Measurements from ENCODE around the gene TRMT11. TPM values are rescaled to one million over a fixed set of nuclear protein-coding genes. Genes with fewer than 3 reads are reported as not detected.

The TRMT11 gene
- total RNA-seq (2014; rRNA removed): 17.9 and 23.5 TPM in 2 replicates
- Bru-seq, nascent RNA: percentile 83 among the genes with signal in this experiment
- percentile 69 among the genes with signal in this experiment for BruChase-seq, experiment 1, labeled RNA remaining after a 6-hour chase
- BruChase-seq, experiment 2, labeled RNA remaining after a 2-hour chase: percentile 81 among the genes with signal in this experiment
- long read RNA-seq, transcript TRMT11-201 (13 exons, 1,565 nt): major isoform, 31 of 40 reads
- long read RNA-seq, partial matches to known transcripts: 0 of 40 reads
- long read RNA-seq, other reads (novel, unspliced or antisense): 9 of 40 reads

- Histone ChIP-seq H3K79me2 (ENCODE audit: low read length) (peaks cover 66% of the 10 kb centered on the region), H3K4me2 (ENCODE audit: low read length) (peak within 1 kb of the TSS; percentile 85), H3K9me2 (replicated peaks; ENCODE audit: low read length) (no peaks in the 10 kb centered on the region), H3K36me3 (ENCODE audit: low read depth, low read length) (no peaks in the 10 kb centered on the region), H2AFZ (ENCODE audit: low read length) (peak within 1 kb of the TSS; percentile 95), H3K4me1 (ENCODE audit: insufficient read depth, low read length) (peaks cover 43% of the 10 kb centered on the region), H3K27me3 (ENCODE audit: low read length) (no peaks in the 10 kb centered on the region), H3K9ac (ENCODE audit: low read length) (peak within 1 kb of the TSS; percentile 89), H3K9me3 (ENCODE audit: low read length) (no peaks in the 10 kb centered on the region), H3F3A (ENCODE audit: low read length, unreplicated experiment) (no peaks in the 10 kb centered on the region), H3K27ac (ENCODE audit: low read length) (peak within 1 kb of the TSS; percentile 62), H4K20me1 (ENCODE audit: low read length) (peaks cover 5% of the 10 kb centered on the region), H3K4me3 (ENCODE audit: low read length) (peak within 1 kb of the TSS; percentile 84)
- TF ChIP-seq EZH2 (IDR thresholded peaks at IDR 0.05; ENCODE audit: low read length, unreplicated experiment) (no peak), EZH2phosphoT487 (IDR thresholded peaks at IDR 0.05; ENCODE audit: borderline replicate concordance, low read length) (no peak), CTCF (conservative IDR thresholded peaks at IDR 0.05; ENCODE audit: low read depth, low read length) (no peak)
- TSS peak; percentile 75 for BruUV-seq (replicated peaks)
- intact Hi-C loops (cut with micrococcal nuclease): no loop called here
- ChIA-PET POLR2A (ENCODE audit: unreplicated experiment) (interaction anchor here (0.5 kb wide), 2 partner anchors 197 to 811 kb away, joined by 3 read pairs; no protein-coding TSS in a partner anchor), CTCF (interaction anchor here (0.7 kb wide), 1 partner anchor 30 kb away, joined by 3 read pairs; the partner anchor contains the start of gene HINT3)
- ATAC-seq (peak; percentile 92), DNase-seq (peak; percentile 90)
These were observed at the start of gene TRMT11 for GRCh38 chr6:125986301-125987025. Gene TRMT11 (plus strand): TSS chr6:125986540. CDS start chr6:125986551, 11 bp downstream.

GRCh38 chr6:125939026-125939425, 47.3 kb upstream of the TRMT11 start:
- Histone ChIP-seq H3K36me3 (ENCODE audit: low read depth, low read length) (no peaks in the 10 kb centered on the region), H2AFZ (ENCODE audit: low read length) (no peak overlapping the region), H3K4me3 (ENCODE audit: low read length) (no peak overlapping the region), H3K4me2 (ENCODE audit: low read length) (no peak overlapping the region), H3K27ac (ENCODE audit: low read length) (no peak overlapping the region), H3F3A (ENCODE audit: low read length, unreplicated experiment) (no peaks in the 10 kb centered on the region), H3K4me1 (ENCODE audit: insufficient read depth, low read length) (peaks cover 44% of the 10 kb centered on the region), H4K20me1 (ENCODE audit: low read length) (no peaks in the 10 kb centered on the region), H3K27me3 (ENCODE audit: low read length) (no peaks in the 10 kb centered on the region), H3K9ac (ENCODE audit: low read length) (no peak overlapping the region), H3K9me2 (replicated peaks; ENCODE audit: low read length) (no peaks in the 10 kb centered on the region), H3K9me3 (ENCODE audit: low read length) (no peaks in the 10 kb centered on the region), H3K79me2 (ENCODE audit: low read length) (no peaks in the 10 kb centered on the region)
- no peak for ATAC-seq
- intact Hi-C loops (cut with micrococcal nuclease): no loop called here
- CTCF ChIA-PET: no interaction called here
- POLR2A ChIA-PET (ENCODE audit: unreplicated experiment): interaction anchor here (0.6 kb wide), 1 partner anchor 17 kb away, joined by 3 read pairs; the partner anchor contains the start of gene HINT3
- no peak for DNase-seq
- no TSS peak for BruUV-seq (replicated peaks)
- TF ChIP-seq EZH2 (IDR thresholded peaks at IDR 0.05; ENCODE audit: low read length, unreplicated experiment) (no peak), CTCF (conservative IDR thresholded peaks at IDR 0.05; ENCODE audit: low read depth, low read length) (no peak), EZH2phosphoT487 (IDR thresholded peaks at IDR 0.05; ENCODE audit: borderline replicate concordance, low read length) (no peak)
